ENCODE results near the gene CRYM.
"Not testable (repeated sequence)": the region's sequence is repeated elsewhere in the genome, so short reads cannot be mapped to it uniquely, and the experiment has no call there.

CRYM gene

GRCh38 chr16:21301168-21301894, 23.2 kb upstream of the CRYM start:
- H3K4me3 Mint-ChIP-seq: peak overlapping the region; percentile 95
- peaks cover 75% of the 10 kb centered on the region for H3K27me3 Mint-ChIP-seq (ENCODE audit: low read depth, poor library complexity)
- peak; percentile 71 for DNase-seq
- TF ChIP-seq, protein P1, sequence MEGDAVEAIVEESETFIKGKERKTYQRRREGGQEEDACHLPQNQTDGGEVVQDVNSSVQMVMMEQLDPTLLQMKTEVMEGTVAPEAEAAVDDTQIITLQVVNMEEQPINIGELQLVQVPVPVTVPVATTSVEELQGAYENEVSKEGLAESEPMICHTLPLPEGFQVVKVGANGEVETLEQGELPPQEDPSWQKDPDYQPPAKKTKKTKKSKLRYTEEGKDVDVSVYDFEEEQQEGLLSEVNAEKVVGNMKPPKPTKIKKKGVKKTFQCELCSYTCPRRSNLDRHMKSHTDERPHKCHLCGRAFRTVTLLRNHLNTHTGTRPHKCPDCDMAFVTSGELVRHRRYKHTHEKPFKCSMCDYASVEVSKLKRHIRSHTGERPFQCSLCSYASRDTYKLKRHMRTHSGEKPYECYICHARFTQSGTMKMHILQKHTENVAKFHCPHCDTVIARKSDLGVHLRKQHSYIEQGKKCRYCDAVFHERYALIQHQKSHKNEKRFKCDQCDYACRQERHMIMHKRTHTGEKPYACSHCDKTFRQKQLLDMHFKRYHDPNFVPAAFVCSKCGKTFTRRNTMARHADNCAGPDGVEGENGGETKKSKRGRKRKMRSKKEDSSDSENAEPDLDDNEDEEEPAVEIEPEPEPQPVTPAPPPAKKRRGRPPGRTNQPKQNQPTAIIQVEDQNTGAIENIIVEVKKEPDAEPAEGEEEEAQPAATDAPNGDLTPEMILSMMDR (IDR thresholded peaks at IDR 0.05): no peak
- H3K36me3 Mint-ChIP-seq (ENCODE audit: low read depth): no peaks in the 10 kb centered on the region
- no peaks in the 10 kb centered on the region for H3K9me3 Mint-ChIP-seq
- peak overlapping the region; percentile 34 for H3K27ac Mint-ChIP-seq
- peaks cover 26% of the 10 kb centered on the region for H3K4me1 Mint-ChIP-seq

GRCh38 chr16:21300309-21301167, 22.4 kb upstream of the CRYM start:
- peak overlapping the region; percentile 8 for H3K27ac Mint-ChIP-seq
- H3K36me3 Mint-ChIP-seq (ENCODE audit: low read depth): no peaks in the 10 kb centered on the region

DNA sequence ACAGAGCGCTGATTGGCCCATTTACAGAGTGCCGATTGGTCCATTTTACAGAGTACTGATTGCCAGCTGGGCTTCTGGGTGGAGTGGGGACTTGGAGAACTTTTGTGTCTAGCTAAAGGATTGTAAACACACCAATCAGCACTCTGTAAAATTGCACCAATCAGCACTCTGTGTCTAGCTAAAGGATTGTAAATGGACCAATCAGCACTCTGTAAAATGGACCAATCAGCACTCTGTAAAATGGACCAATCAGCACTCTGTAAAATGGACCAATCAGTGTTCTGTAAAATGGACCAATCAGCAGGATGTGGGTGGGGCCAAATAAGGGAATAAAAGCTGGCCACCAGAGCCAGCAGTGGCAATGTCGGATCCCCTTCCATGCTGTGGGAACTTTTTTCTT, 11.7 kb upstream of the CRYM start:
- DNase-seq; H3K27ac Mint-ChIP-seq; H3K36me3 Mint-ChIP-seq (ENCODE audit: low read depth); H3K4me3 Mint-ChIP-seq; H3K4me1 Mint-ChIP-seq: not testable (repeated sequence)
- peaks cover 63% of the 10 kb centered on the region for H3K27me3 Mint-ChIP-seq (ENCODE audit: low read depth, poor library complexity)
- peaks cover 21% of the 10 kb centered on the region for H3K9me3 Mint-ChIP-seq

More at GRCh38 chr16:21300309-21301167, 22.4 kb upstream of the CRYM start:
- DNase-seq: peak; percentile 82
- peak overlapping the region; percentile 95 for H3K4me3 Mint-ChIP-seq
- H3K4me1 Mint-ChIP-seq: peaks cover 26% of the 10 kb centered on the region
- TF ChIP-seq, protein P1 (IDR thresholded peaks at IDR 0.05): peak; percentile 62
- peaks cover 80% of the 10 kb centered on the region for H3K27me3 Mint-ChIP-seq (ENCODE audit: low read depth, poor library complexity)
- no peaks in the 10 kb centered on the region for H3K9me3 Mint-ChIP-seq

GRCh38 chr16:21285314-21285713, 7.2 kb upstream of the CRYM start:
- TF ChIP-seq, protein P1 (IDR thresholded peaks at IDR 0.05): no peak
- Mint-ChIP-seq H3K27ac (no peak overlapping the region), H3K4me1 (no peaks in the 10 kb centered on the region), H3K4me3 (peak overlapping the region; percentile 82), H3K9me3 (peaks cover 27% of the 10 kb centered on the region), H3K36me3 (ENCODE audit: low read depth) (no peaks in the 10 kb centered on the region), H3K27me3 (ENCODE audit: low read depth, poor library complexity) (peaks cover 54% of the 10 kb centered on the region)
- DNase-seq: no peak

GRCh38 chr16:21284414-21284813, 6.3 kb upstream of the CRYM start:
- H3K27me3 Mint-ChIP-seq (ENCODE audit: low read depth, poor library complexity): peaks cover 54% of the 10 kb centered on the region
- H3K4me3 Mint-ChIP-seq: peak overlapping the region; percentile 82
- no peaks in the 10 kb centered on the region for H3K36me3 Mint-ChIP-seq (ENCODE audit: low read depth)
- no peaks in the 10 kb centered on the region for H3K4me1 Mint-ChIP-seq
- H3K27ac Mint-ChIP-seq: no peak overlapping the region
- no peak for DNase-seq
- peaks cover 18% of the 10 kb centered on the region for H3K9me3 Mint-ChIP-seq
- TF ChIP-seq, protein P1 (IDR thresholded peaks at IDR 0.05): no peak

DNA sequence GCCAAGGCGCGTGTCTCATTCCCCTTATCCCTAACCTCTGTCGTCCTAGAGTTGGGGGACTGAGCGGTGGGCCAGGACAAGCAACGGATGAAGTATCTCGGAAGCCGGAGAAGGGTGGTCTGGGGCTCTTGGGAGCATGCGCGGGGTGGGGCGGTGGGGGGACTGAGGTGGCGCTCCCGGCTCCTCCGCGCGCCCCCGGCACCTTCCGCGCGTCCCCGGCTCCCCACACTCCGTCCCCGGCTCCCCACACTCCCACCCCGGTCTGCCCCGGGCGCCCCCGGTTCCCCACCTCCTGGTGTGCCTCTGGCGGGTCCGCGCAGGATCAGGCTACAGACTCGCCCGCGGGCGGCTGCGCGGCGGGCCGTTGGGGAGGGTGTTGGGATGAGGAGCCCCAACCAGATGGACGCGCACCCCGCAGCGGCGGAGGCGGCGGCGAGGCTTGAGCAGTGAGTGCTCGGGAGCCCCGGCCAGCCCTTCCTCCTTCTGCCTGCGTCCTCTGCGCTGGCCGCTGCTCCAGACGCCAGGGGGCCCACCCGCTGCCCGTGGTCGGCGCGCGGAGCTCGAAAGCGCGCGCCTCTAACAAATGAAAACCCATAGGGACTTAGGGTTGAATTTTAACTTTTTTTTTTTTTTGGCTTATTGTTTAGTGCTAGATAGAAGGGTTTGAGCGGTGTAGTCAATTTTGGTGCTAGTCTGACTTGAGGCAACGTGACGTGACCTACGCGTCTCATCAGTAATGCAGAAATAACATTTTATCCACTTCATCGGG, 5.6 kb upstream of the CRYM start:
- DNase-seq: peak; percentile 84
- H3K36me3 Mint-ChIP-seq (ENCODE audit: low read depth): no peaks in the 10 kb centered on the region

More for the DNA sequence above, 5.6 kb upstream of the CRYM start:
- no peaks in the 10 kb centered on the region for H3K4me1 Mint-ChIP-seq
- H3K27ac Mint-ChIP-seq: no peak overlapping the region
- H3K9me3 Mint-ChIP-seq: peaks cover 11% of the 10 kb centered on the region
- H3K4me3 Mint-ChIP-seq: peak overlapping the region; percentile 82
- peaks cover 58% of the 10 kb centered on the region for H3K27me3 Mint-ChIP-seq (ENCODE audit: low read depth, poor library complexity)
- TF ChIP-seq, protein P1 (IDR thresholded peaks at IDR 0.05): peak; percentile 49
